Natural killer cell (primary cell): Measurements from ENCODE around the gene MX2. TPM values are rescaled to one million over a fixed set of nuclear protein-coding genes. Genes with fewer than 3 reads are reported as not detected.
A peak's percentile ranks its signal among the peaks of the same experiment; 100 is the strongest.
"Not testable (repeated sequence)": the region's sequence is repeated elsewhere in the genome, so short reads cannot be mapped to it uniquely, and the experiment has no call there.

ENCODE experiments used
- ATAC-seq, 3 donors: fragments of 150-1000 bp in 2 of 3; fragments of 200-7000 bp in 1 of 3; cut with Tn5 transposase; 1 replicate in 1 of 3; 2 replicates in 2 of 3; pipeline ENCODE4 v1.10.0; 2021; ENCODE audit warnings: mild to moderate bottlenecking in 2 of 3, moderate library complexity in 2 of 3
- DNase-seq, 2 donors: peaks; one replicate each; pipeline versions ENCODE4 v3.0.0 to v3.0.0-alpha.2; 2013 to 2021; ENCODE audit warnings: mixed read lengths in 1 of 2
- H3K27ac ChIP-seq: one replicate; pipeline ENCODE4 v1.5.1; 2013; ENCODE audit warnings: mild to moderate bottlenecking, low read length
- H3K27me3 ChIP-seq: one replicate; pipeline ENCODE4 v1.6.1; 2013; ENCODE audit warnings: low read length; ENCODE audit not compliant: control insufficient read depth, insufficient read depth
- H3K36me3 ChIP-seq: one replicate; pipeline ENCODE4 v1.6.1; 2013; ENCODE audit warnings: low read length; ENCODE audit not compliant: control insufficient read depth, insufficient read depth
- H3K4me1 ChIP-seq: one replicate; pipeline ENCODE4 v1.6.1; 2013; ENCODE audit warnings: low read length; ENCODE audit not compliant: control insufficient read depth, insufficient read depth
- H3K4me3 ChIP-seq: one replicate; pipeline ENCODE4 v1.5.1; 2013; ENCODE audit warnings: low read length
- H3K9me3 ChIP-seq: one replicate; pipeline ENCODE4 v1.6.1; 2013; ENCODE audit warnings: low read length; ENCODE audit not compliant: control insufficient read depth, insufficient read depth
- H3K27ac Mint-ChIP-seq, 2 donors: one replicate each; pipeline ENCODE4 v1.8.0; 2022; ENCODE audit warnings: mild to moderate bottlenecking in 2 of 2, mixed read lengths in 2 of 2, moderate library complexity in 1 of 2
- H3K27me3 Mint-ChIP-seq, 2 donors: one replicate each; pipeline ENCODE4 v1.8.0; 2022; ENCODE audit warnings: low read depth in 2 of 2, mixed read lengths in 2 of 2
- H3K36me3 Mint-ChIP-seq: one replicate; pipeline ENCODE4 v1.8.0; 2022; ENCODE audit warnings: mixed read lengths
- H3K4me1 Mint-ChIP-seq, 2 donors: one replicate each; pipeline ENCODE4 v1.8.0; 2022; ENCODE audit warnings: mixed read lengths in 2 of 2
- H3K4me3 Mint-ChIP-seq: one replicate; pipeline ENCODE4 v1.8.0; 2022; ENCODE audit warnings: mild to moderate bottlenecking, moderate library complexity, mixed read lengths
- H3K9me3 Mint-ChIP-seq, 2 donors: one replicate each; pipeline ENCODE4 v1.8.0; 2022; ENCODE audit warnings: mixed read lengths in 2 of 2
- CTCF ChIP-seq: fragments of 200-600 bp; IDR thresholded peaks from one replicate; pipeline ENCODE4 v1.8.0; 2022; ENCODE audit warnings: antibody characterized with exemption
- WGBS: methylation state at CpG from one replicate; pipeline ENCODE4 v1.1.7; 2013; ENCODE audit warnings: missing lambda C conversion rate; ENCODE audit not compliant: insufficient coverage; 5-methylcytosine and 5-hydroxymethylcytosine counted together
- intact Hi-C: fragments of 100-400 bp; cut with micrococcal nuclease; formaldehyde crosslinking; loops from one replicate; pipeline ENCODE4 v1.14.2; 2022
- total RNA-seq, 4 donors: library from RNA; stranded (reverse); fragments of 120-200 nt in 1 of 4; gene quantifications; one replicate each; pipeline versions ENCODE4 v1.2.3 to v1.2.4, GENCODE V29; 2013 to 2022

MX2 gene
- total RNA-seq = 10 to 100 TPM; 37.9 to 73.9 (median 42.6) TPM
- 43.6 TPM for total RNA-seq (2013)

GRCh38 chr21:41361786-41362604, at the start of gene MX2:
Gene MX2 (plus strand): TSS chr21:41362027. CDS start chr21:41376907, 14,880 bp downstream.
- peak within 1 kb of the TSS; percentile 93 for H3K4me3 Mint-ChIP-seq
- under 1% methylated on average over 24 of the region's 24 CpGs for WGBS
- H3K36me3 ChIP-seq = no peaks in the 10 kb centered on the region
- DNase-seq = peak; percentile 49 to 96
- ATAC-seq = peak; percentile 79 to 90 (median 83)
- H3K4me3 ChIP-seq = peak within 1 kb of the TSS; percentile 64
- no peaks in the 10 kb centered on the region for H3K9me3 ChIP-seq
- peak within 1 kb of the TSS; percentile 96 for H3K27ac ChIP-seq
- H3K9me3 Mint-ChIP-seq = no peaks in the 10 kb centered on the region
- H3K4me1 Mint-ChIP-seq = peaks cover 22 to 38% of the 10 kb centered on the region in 2 donors
- intact Hi-C loops = no loop called here
- peaks cover 42% of the 10 kb centered on the region for H3K4me1 ChIP-seq
- no peaks in the 10 kb centered on the region for H3K36me3 Mint-ChIP-seq
- no peaks in the 10 kb centered on the region for H3K27me3 Mint-ChIP-seq
- H3K27me3 ChIP-seq = no peaks in the 10 kb centered on the region
- no peak for TF ChIP-seq CTCF
- peak within 1 kb of the TSS; percentile 93 to 95 for H3K27ac Mint-ChIP-seq

- H3K4me1 ChIP-seq, H3K27ac Mint-ChIP-seq, H3K27me3 ChIP-seq, intact Hi-C loops, H3K27ac ChIP-seq, H3K36me3 Mint-ChIP-seq, H3K9me3 ChIP-seq, H3K4me1 Mint-ChIP-seq, H3K9me3 Mint-ChIP-seq, H3K36me3 ChIP-seq, ATAC-seq, H3K4me3 Mint-ChIP-seq, DNase-seq, H3K4me3 ChIP-seq: not testable (repeated sequence)
- peaks cover 32 to 44% of the 10 kb centered on the region in 2 donors for H3K27me3 Mint-ChIP-seq
- 92% methylated on average over 1 of the region's 8 CpGs for WGBS
Observed at GRCh38 chr21:41313285-41314164, 48.3 kb upstream of the MX2 start.

- no peak overlapping the region for H3K27ac Mint-ChIP-seq
- intact Hi-C loops = no loop called here
Observed at GRCh38 chr21:41315726-41316125, 46.1 kb upstream of the MX2 start.

More at GRCh38 chr21:41315726-41316125, 46.1 kb upstream of the MX2 start:
- Mint-ChIP-seq H3K4me1 (no peaks in the 10 kb centered on the region), H3K27me3 (peaks cover 29 to 47% of the 10 kb centered on the region in 2 donors), H3K4me3 (no peak overlapping the region), H3K9me3 (no peaks in the 10 kb centered on the region), H3K36me3 (no peaks in the 10 kb centered on the region)
- Histone ChIP-seq H3K4me3 (no peak overlapping the region), H3K27ac (no peak overlapping the region), H3K9me3 (no peaks in the 10 kb centered on the region), H3K36me3 (no peaks in the 10 kb centered on the region), H3K4me1 (no peaks in the 10 kb centered on the region), H3K27me3 (no peaks in the 10 kb centered on the region)
- WGBS = 96% methylated on average over 5 of the region's 6 CpGs
- ATAC-seq (no peak), DNase-seq (no peak)
- no peak for TF ChIP-seq CTCF
